DOHH2 (cell line): Measurements from ENCODE around the gene SLCO6A1.

ENCODE experiments used
- H3F3A ChIP-seq: fragments of 200-600 bp; sonication (generic), shearing (Covaris generic); 2 replicates; pipeline ENCODE4 v1.6.0; 2016; ENCODE audit warnings: antibody characterized with exemption, mild to moderate bottlenecking; ENCODE audit not compliant: control insufficient read depth, insufficient read depth
- H3K27ac ChIP-seq: fragments of 200-600 bp; sonication (generic); 2 replicates; pipeline ENCODE4 v1.5.1; 2014; ENCODE audit warnings: low read depth, mild to moderate bottlenecking, low read length, moderate library complexity
- H3K27me3 ChIP-seq: fragments of 200-600 bp; sonication (generic); 2 replicates; pipeline ENCODE4 v1.6.1; 2014; ENCODE audit warnings: mild to moderate bottlenecking, low read length, mixed read lengths; ENCODE audit not compliant: control insufficient read depth
- H3K36me3 ChIP-seq: fragments of 200-600 bp; sonication (generic); 2 replicates; pipeline ENCODE4 v1.6.1; 2014; ENCODE audit warnings: mild to moderate bottlenecking, low read length, moderate library complexity, mixed read lengths; ENCODE audit not compliant: control insufficient read depth
- H3K4me1 ChIP-seq: fragments of 200-600 bp; sonication (generic); 2 replicates; pipeline ENCODE4 v1.6.1; 2014; ENCODE audit warnings: mild to moderate bottlenecking, low read length, mixed read lengths; ENCODE audit not compliant: control insufficient read depth
- H3K4me2 ChIP-seq: fragments of 200-600 bp; sonication (generic); 2 replicates; pipeline ENCODE4 v1.6.0; 2014; ENCODE audit warnings: mild to moderate bottlenecking, low read length, moderate library complexity
- H3K4me3 ChIP-seq: fragments of 200-600 bp; sonication (generic); 2 replicates; pipeline ENCODE4 v1.5.1; 2014; ENCODE audit warnings: mild to moderate bottlenecking, low read length, mixed read lengths
- H3K79me2 ChIP-seq: fragments of 200-600 bp; sonication (generic); 2 replicates; pipeline ENCODE4 v1.6.1; 2014; ENCODE audit warnings: mild to moderate bottlenecking, low read length, mixed read lengths; ENCODE audit not compliant: control insufficient read depth
- H3K9me2 ChIP-seq: fragments of 200-600 bp; sonication (generic); replicated peaks from 2 replicates; pipeline ENCODE4 v1.6.1; 2014; ENCODE audit warnings: mild to moderate bottlenecking, low read length, mixed read lengths; ENCODE audit not compliant: control insufficient read depth
- H3K9me3 ChIP-seq: fragments of 200-600 bp; sonication (generic); 2 replicates; pipeline ENCODE4 v1.6.1; 2014; ENCODE audit warnings: antibody characterized with exemption, low read length, mixed read lengths; ENCODE audit not compliant: control insufficient read depth, insufficient read depth
- H4K20me1 ChIP-seq: fragments of 200-600 bp; sonication (generic); 2 replicates; pipeline ENCODE4 v1.6.0; 2014; ENCODE audit warnings: low read depth, mild to moderate bottlenecking, antibody characterized with exemption, low read length, moderate library complexity; ENCODE audit not compliant: control insufficient read depth, insufficient read depth
- CTCF ChIP-seq: fragments of 200-600 bp; sonication (generic); IDR thresholded peaks from one replicate; pipeline ENCODE4 v1.5.1; 2014; ENCODE audit warnings: antibody characterized with exemption, mild to moderate bottlenecking, low read depth, low read length; ENCODE audit not compliant: poor library complexity, severe bottlenecking
- EZH2phosphoT487 ChIP-seq: fragments of 200-600 bp; sonication (generic); IDR thresholded peaks from 2 replicates; pipeline ENCODE4 v1.6.1; 2017; ENCODE audit warnings: borderline replicate concordance, mild to moderate bottlenecking, antibody characterized with exemption, low read length, moderate library complexity, mixed read lengths

Gene SLCO6A1

DNA sequence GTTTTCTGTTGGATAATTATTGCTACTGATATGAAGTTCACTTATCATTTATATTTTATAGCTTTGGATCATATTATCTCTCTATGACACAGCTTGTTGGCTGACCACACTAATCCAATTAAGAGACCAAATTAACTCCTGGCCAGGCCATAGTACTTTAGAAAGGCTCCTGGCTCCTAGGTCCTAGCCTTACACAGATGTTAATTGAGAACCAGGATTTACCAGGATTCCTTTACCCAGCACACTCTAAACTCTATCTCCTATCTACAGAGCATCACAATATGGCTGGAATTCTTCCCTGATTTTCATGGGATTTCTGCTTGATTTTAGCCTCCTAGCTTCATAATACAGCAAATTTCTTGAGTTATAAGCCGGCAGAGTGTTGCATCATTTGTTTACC lies 80.3 kb downstream of the SLCO6A1 start:
- Histone ChIP-seq H3K4me1 (no peaks in the 10 kb centered on the region), H3F3A (no peaks in the 10 kb centered on the region), H3K4me2 (no peak overlapping the region), H3K4me3 (no peak overlapping the region), H3K36me3 (no peaks in the 10 kb centered on the region), H3K79me2 (no peaks in the 10 kb centered on the region), H3K9me2 (no peaks in the 10 kb centered on the region), H3K9me3 (no peaks in the 10 kb centered on the region), H4K20me1 (no peaks in the 10 kb centered on the region), H3K27me3 (no peaks in the 10 kb centered on the region), H3K27ac (no peak overlapping the region)
- TF ChIP-seq EZH2phosphoT487, result no peak
- no peak for TF ChIP-seq CTCF

DNA sequence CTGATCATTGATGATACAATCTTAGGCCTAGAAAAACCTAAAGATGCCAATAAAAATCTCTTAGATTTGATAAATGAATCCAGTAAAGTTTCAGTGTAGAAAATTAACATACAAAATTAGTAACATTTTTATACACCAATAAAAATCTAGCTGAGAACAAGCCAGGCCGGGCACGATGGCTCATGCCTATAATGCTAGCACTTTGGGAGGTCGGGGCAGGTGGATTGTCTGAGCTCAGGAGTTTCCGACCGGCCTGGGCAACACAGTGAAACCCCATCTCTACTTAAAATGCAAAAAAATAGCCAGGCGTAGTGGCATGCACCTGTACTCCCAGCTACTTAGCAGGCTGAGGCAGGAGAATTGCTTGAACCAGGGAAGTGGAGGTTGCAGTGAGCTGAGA lies 84.4 kb downstream of the SLCO6A1 start:
- Histone ChIP-seq H3K4me3 (no peak overlapping the region), H3K36me3 (no peaks in the 10 kb centered on the region), H3K4me2 (no peak overlapping the region), H3K27me3 (no peaks in the 10 kb centered on the region), H4K20me1 (no peaks in the 10 kb centered on the region), H3K4me1 (no peaks in the 10 kb centered on the region), H3K27ac (no peak overlapping the region), H3K9me3 (no peaks in the 10 kb centered on the region), H3K79me2 (no peaks in the 10 kb centered on the region), H3K9me2 (no peaks in the 10 kb centered on the region), H3F3A (no peaks in the 10 kb centered on the region)
- TF ChIP-seq EZH2phosphoT487 (no peak), CTCF (no peak)

DNA sequence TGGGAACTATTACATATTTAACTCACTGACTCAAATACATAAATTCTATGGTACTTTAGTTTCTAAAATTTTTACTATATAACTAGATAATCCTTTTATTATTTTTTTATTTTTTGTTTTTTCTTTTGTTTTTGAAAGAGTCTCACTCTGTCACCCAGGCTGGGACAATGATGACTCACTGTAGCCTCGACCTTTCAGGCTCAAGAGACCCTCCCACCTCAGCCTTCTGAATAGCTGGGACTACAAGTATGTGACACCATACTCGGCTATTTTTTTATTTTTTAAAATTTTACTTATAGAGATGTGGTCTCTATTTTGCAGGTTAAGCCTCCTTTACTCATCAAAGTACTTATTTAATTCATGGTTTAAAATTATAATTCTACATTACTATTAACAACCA lies 110.6 kb downstream of the SLCO6A1 start:
- H3K4me2 ChIP-seq, result no peak overlapping the region
- no peak for TF ChIP-seq EZH2phosphoT487
- TF ChIP-seq CTCF, result no peak
- H3K36me3 ChIP-seq, result no peaks in the 10 kb centered on the region
- H3K9me3 ChIP-seq, result peaks cover 5% of the 10 kb centered on the region; the same call in 1 of the 2 replicates
- H3K9me2 ChIP-seq, result no peaks in the 10 kb centered on the region
- H3K4me1 ChIP-seq, result no peaks in the 10 kb centered on the region
- no peaks in the 10 kb centered on the region for H3K79me2 ChIP-seq
- H4K20me1 ChIP-seq, result no peaks in the 10 kb centered on the region
- no peak overlapping the region for H3K27ac ChIP-seq
- H3K4me3 ChIP-seq, result no peak overlapping the region
- no peaks in the 10 kb centered on the region for H3F3A ChIP-seq
- H3K27me3 ChIP-seq, result no peaks in the 10 kb centered on the region

DNA sequence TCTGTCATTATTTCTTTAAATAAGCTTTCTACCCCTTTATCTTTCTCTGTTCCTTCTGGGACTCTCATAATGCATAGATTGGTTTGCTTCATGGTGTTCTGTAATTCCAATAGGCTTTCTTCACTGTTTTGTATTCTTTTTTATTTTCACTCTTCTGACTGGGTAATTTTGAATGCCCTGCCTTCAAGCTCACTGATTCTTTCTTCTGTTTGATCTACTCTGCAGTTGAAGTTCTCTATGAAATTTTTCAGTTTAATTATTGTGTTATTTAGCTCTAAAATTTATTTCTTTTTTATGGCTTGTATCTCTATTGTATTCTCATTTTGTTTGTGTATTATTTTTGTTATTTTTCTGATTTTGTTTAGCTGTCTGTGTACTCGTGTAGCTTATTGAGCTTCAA lies 113.4 kb downstream of the SLCO6A1 start:
- Histone ChIP-seq H3K4me2 (no peak overlapping the region), H3F3A (no peaks in the 10 kb centered on the region), H3K79me2 (no peaks in the 10 kb centered on the region), H3K36me3 (no peaks in the 10 kb centered on the region), H3K4me1 (no peaks in the 10 kb centered on the region), H3K4me3 (no peak overlapping the region), H3K9me2 (no peaks in the 10 kb centered on the region), H3K27me3 (no peaks in the 10 kb centered on the region), H3K9me3 (peaks cover 5% of the 10 kb centered on the region; the same call in 1 of the 2 replicates), H3K27ac (no peak overlapping the region), H4K20me1 (no peaks in the 10 kb centered on the region)
- TF ChIP-seq EZH2phosphoT487, result no peak
- TF ChIP-seq CTCF, result no peak
